Astrocyte of the spinal cord (primary cell): ENCODE results near the gene FCRLA.

ENCODE experiments used
- DNase-seq: peaks from one replicate; pipeline ENCODE4 v3.0.0; 2011; ENCODE audit warnings: low read depth, low spot score
- H3K4me3 ChIP-seq: 2 replicates; pipeline ENCODE4 v1.5.1; 2011; ENCODE audit warnings: low read depth, mild to moderate bottlenecking, low read length, moderate library complexity
- in situ Hi-C: cut with HindIII; loops from 2 replicates; pipeline ENCODE4 v1.10.0; 2017; ENCODE audit warnings: low sequenced_read_pairs
- TF ChIP-seq, protein P1 (sequence below): IDR thresholded peaks from 2 replicates; pipeline ENCODE4 v1.5.1; 2012; ENCODE audit warnings: low read depth, mild to moderate bottlenecking, low read length, inconsistent platforms

The FCRLA gene

DNA sequence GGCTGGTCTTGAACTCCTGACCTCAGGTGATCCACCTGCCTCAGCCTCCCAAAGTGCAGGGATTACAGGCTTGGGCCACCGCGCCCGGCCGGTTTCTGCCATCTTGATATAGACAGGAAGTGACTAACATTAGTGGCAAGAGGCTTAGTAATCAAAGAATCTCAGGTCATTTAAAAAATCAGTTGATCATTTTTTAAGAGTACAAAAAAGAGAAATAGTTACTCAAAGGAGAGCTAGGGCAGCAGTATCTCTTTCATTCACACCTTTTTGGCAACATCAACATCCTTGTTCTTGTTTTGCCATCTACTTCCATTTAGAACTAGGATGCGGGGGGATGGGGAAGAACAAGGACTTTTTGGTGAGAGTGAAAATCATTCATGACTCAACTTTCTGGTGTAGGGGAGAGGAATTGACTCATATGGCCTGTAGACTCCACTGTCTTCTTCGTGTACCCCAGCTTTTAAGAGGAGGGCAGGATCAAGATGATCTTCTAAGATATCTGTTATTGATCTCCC, 23.1 kb downstream of the FCRLA start:
- TF ChIP-seq, protein P1, sequence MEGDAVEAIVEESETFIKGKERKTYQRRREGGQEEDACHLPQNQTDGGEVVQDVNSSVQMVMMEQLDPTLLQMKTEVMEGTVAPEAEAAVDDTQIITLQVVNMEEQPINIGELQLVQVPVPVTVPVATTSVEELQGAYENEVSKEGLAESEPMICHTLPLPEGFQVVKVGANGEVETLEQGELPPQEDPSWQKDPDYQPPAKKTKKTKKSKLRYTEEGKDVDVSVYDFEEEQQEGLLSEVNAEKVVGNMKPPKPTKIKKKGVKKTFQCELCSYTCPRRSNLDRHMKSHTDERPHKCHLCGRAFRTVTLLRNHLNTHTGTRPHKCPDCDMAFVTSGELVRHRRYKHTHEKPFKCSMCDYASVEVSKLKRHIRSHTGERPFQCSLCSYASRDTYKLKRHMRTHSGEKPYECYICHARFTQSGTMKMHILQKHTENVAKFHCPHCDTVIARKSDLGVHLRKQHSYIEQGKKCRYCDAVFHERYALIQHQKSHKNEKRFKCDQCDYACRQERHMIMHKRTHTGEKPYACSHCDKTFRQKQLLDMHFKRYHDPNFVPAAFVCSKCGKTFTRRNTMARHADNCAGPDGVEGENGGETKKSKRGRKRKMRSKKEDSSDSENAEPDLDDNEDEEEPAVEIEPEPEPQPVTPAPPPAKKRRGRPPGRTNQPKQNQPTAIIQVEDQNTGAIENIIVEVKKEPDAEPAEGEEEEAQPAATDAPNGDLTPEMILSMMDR: no peak
- in situ Hi-C loops: loop anchor here (25.0 kb wide), 1 partner anchor 93 kb away; the partner anchor contains the start of gene FCGR3B
- DNase-seq: peak; percentile 60
- no peak overlapping the region for H3K4me3 ChIP-seq

- no peak overlapping the region for H3K4me3 ChIP-seq
- DNase-seq: no peak
- TF ChIP-seq, protein P1: no peak
- in situ Hi-C loops: loop anchor here (25.0 kb wide), 1 partner anchor 94 kb away; the partner anchor contains the start of gene FCGR3B
Measured at GRCh38 chr1:161731241-161731640, 24.2 kb downstream of the FCRLA start.

DNA sequence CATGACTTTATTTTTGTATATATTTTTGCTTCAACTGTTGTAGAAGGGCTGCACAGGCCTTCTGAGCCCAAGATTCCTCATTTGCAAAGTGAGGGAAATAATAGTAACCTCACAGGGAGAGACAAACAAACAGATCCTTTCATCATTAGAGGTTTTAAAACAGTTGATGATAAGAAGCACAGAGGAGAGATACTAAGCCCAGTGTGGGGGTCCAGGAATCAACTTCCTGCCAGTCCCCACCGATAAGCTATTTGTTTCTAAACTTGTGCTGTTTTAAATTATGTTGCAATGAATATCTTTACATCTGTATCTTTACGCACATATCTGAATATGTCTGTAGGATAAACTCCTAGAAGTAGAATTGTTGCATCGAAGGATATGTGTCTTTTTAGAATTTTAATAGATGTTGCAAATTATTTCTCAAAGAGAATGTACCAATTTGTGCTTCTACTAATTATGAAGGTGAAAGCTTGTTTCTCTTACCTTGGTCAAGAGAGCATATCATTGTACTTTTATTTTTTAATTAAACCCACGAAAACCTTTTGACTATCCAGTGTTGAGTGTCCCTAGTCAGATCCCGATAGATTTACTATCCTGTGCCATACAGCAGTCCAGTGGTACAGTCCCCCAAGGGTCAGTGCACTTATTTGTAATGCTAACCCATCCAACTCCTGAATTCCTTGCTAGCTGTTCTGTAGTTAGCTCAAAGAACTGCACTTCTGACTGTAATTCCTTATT, 25.1 kb downstream of the FCRLA start:
- in situ Hi-C loops: loop anchor here (25.0 kb wide), 1 partner anchor 95 kb away; the partner anchor contains the start of gene FCGR3B
- no peak for DNase-seq
- no peak overlapping the region for H3K4me3 ChIP-seq
- TF ChIP-seq, protein P1: no peak

DNA sequence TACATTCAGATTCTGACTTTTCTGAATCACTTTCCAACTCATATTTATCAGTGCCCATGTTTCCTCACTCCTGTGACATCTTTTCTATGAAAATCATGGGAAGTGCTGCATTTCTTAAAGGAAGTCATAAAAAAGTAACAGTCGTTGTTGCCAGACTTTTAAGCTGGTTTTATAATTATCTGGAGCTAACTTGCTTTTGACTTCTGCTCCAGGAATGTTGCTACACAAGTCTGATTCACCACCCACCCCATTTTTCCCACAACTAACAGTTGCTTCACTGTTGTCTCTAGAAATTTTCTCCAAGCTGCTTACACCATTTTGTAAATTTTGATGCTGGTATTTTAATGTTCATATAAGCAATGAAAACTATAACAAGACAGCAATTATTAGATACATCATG, 26.5 kb downstream of the FCRLA start:
- in situ Hi-C loops: loop anchor here (25.0 kb wide), 1 partner anchor 96 kb away; the partner anchor contains the start of gene FCGR3B

DNA sequence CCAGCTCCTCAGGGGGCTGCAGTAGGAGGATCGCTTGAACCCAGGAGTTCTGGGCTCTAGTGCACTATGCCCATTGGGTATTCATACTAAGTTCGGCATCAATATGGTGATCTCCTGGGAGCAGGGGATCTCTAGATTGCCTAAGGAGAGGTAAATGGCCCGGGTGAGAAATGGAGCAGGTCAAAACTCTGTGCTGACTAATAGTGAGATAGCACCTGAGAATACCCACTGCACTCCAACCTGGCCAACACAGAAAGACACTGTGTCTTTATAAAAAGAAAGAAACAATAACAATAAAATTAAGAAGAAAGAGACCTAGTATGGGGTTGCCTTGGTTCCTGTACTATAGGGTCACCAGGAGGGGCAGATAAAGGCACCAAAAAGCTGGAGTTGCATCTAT, 28.8 kb downstream of the FCRLA start:
- in situ Hi-C loops: loop anchor here (25.0 kb wide), 1 partner anchor 99 kb away; the partner anchor contains the start of gene FCGR3B
- DNase-seq: no peak
- H3K4me3 ChIP-seq: no peak overlapping the region
- TF ChIP-seq, protein P1: no peak

More for the DNA sequence above, 26.5 kb downstream of the FCRLA start:
- TF ChIP-seq, protein P1: no peak
- peak; percentile 84 for DNase-seq
- no peak overlapping the region for H3K4me3 ChIP-seq

- in situ Hi-C loops: loop anchor here (25.0 kb wide), 1 partner anchor 99 kb away; the partner anchor contains the start of gene FCGR3B
- peak; percentile 51 for DNase-seq
- TF ChIP-seq, protein P1: no peak
- no peak overlapping the region for H3K4me3 ChIP-seq
Measured at GRCh38 chr1:161736335-161736969, 29.4 kb downstream of the FCRLA start.
